Activated naive CD4-positive, alpha-beta T cell treated with anti-CD3 and anti-CD28 coated beads, Interleukin-2, amount 50 U/mL, for 72 hours (primary cell): ENCODE measurements around the gene DLGAP1. TPM values are rescaled to one million over a fixed set of nuclear protein-coding genes. Genes with fewer than 3 reads are reported as not detected.
"Not testable (repeated sequence)": the region's sequence is repeated elsewhere in the genome, so short reads cannot be mapped to it uniquely, and the experiment has no call there.

Experiments used
- ATAC-seq, 2 donors: fragments of 150-1000 bp; cut with Tn5 transposase; 2 replicates each; pipeline ENCODE4 v1.10.0; 2021; ENCODE audit warnings: mild to moderate bottlenecking in 2 of 2, moderate library complexity in 2 of 2
- DNase-seq, 2 donors: peaks; one replicate each; pipeline ENCODE4 v3.0.0; 2021 to 2022; ENCODE audit warnings: low spot score in 2 of 2
- H3K27ac Mint-ChIP-seq, 2 donors: one replicate each; pipeline ENCODE4 v1.8.0; 2022; ENCODE audit warnings: mild to moderate bottlenecking in 2 of 2, mixed read lengths in 2 of 2
- H3K36me3 Mint-ChIP-seq, 2 donors: one replicate each; pipeline ENCODE4 v1.8.0; 2022; ENCODE audit warnings: mixed read lengths in 2 of 2
- H3K9me3 Mint-ChIP-seq, 2 donors: one replicate each; pipeline ENCODE4 v1.8.0; 2022; ENCODE audit warnings: mixed read lengths in 2 of 2
- total RNA-seq, 2 donors: library from RNA; stranded (reverse); gene quantifications; one replicate each; pipeline ENCODE4 v1.2.3, GENCODE V29; 2022

The DLGAP1 gene
- total RNA-seq, 2 donors from 2014 or later = not detected

- Mint-ChIP-seq H3K36me3 (no peaks in the 10 kb centered on the region), H3K27ac (no peak overlapping the region), H3K9me3 (no peaks in the 10 kb centered on the region)
- DNase-seq = no peak
- no peak for ATAC-seq
Measured at GRCh38 chr18:4040391-4041092, 414.6 kb downstream of the DLGAP1 start.

GRCh38 chr18:4035521-4035920 lies 419.6 kb downstream of the DLGAP1 start:
- no peak for ATAC-seq
- no peak for DNase-seq
- no peaks in the 10 kb centered on the region for H3K9me3 Mint-ChIP-seq
- H3K27ac Mint-ChIP-seq = no peak overlapping the region
- no peaks in the 10 kb centered on the region for H3K36me3 Mint-ChIP-seq

DNA sequence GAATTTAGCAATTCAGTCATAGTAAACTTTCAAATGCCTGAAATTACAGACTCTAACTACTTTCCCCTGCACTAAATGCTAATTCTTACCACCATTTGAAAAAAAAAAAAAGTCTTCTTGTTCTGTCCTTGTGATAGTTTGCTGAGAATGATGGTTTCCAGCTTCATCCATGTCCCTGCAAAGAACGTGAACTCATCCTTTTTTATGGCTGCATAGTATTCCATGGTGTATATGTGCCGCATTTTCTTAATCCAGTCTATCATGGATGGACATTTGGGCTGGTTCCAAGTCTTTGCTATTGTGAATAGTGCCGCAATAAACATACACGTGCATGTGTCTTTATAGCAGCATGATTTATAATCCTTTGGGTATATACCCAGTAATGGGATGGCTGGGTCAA lies 420.3 kb downstream of the DLGAP1 start:
- H3K27ac Mint-ChIP-seq, H3K36me3 Mint-ChIP-seq, ATAC-seq: not testable (repeated sequence)

DNA sequence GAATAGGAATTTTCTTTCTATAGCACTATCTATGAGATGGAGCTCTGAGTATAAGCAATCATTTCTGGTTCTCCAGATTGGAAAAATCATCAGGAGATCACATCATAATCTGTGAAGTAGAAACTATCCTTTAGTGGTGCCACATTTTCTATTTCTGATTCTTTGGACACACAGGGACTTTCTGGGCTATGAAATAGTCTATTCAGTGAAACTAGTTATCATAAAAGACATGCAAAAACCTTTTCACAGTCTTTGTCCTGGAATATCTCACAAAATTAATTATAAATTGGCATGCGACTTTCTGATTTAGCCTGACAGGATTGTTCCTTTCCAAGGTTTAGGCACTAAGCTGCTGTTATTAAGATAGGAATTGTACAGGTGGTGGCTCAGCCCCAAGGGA lies 428.6 kb downstream of the DLGAP1 start:
- Mint-ChIP-seq H3K27ac (no peak overlapping the region), H3K9me3 (peaks cover 0 to 3% of the 10 kb centered on the region in 2 donors), H3K36me3 (no peaks in the 10 kb centered on the region)
- DNase-seq = no peak
- ATAC-seq = no peak

More for the DNA sequence above, 420.3 kb downstream of the DLGAP1 start:
- H3K9me3 Mint-ChIP-seq, DNase-seq: not testable (repeated sequence)

DNA sequence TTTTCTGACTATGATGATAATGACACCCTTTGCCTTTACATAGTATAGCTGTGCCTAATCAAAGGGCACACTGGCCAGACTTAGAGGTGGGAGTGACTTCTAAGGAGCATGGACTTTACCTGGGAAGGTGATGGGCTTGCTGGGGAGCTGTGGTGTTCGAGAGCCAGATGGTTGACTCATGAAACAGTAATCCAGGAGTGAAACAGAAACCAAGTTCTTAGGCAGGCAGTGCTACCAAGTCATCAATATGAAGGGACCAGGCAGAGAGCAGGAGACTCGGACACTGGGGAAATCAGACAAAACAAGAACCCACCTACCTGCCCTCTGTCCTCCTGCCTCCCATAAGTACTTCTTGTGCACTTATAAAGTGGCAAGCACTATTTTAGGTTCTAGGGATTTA lies 430.4 kb downstream of the DLGAP1 start:
- ATAC-seq (no peak), DNase-seq (no peak)
- Mint-ChIP-seq H3K27ac (no peak overlapping the region), H3K9me3 (peaks cover 0 to 3% of the 10 kb centered on the region in 2 donors), H3K36me3 (no peaks in the 10 kb centered on the region)

GRCh38 chr18:4022749-4023148 lies 432.4 kb downstream of the DLGAP1 start:
- H3K36me3 Mint-ChIP-seq, DNase-seq, H3K27ac Mint-ChIP-seq, ATAC-seq, H3K9me3 Mint-ChIP-seq: not testable (repeated sequence)

DNA sequence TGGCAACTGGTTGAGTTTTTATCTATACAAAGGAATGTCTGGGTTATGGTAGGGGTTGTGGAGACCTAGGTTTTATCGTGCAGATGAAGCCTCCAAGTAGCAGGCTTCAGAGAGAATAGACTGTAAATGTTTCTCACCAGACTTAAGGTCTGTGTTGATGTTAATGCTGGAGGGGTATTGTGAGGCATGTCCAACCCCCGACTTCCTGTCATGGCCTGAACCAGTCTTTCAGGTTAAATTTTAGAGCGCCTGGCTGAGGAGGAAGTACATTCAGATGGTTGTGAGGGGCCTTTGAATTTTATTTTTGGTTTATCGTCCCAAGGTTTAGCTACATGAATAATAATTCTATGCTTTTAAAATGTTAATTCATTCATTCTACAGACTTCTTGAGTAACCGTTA lies 435.1 kb downstream of the DLGAP1 start:
- no peak overlapping the region for H3K27ac Mint-ChIP-seq
- peaks cover 0 to 3% of the 10 kb centered on the region in 2 donors for H3K9me3 Mint-ChIP-seq

DNA sequence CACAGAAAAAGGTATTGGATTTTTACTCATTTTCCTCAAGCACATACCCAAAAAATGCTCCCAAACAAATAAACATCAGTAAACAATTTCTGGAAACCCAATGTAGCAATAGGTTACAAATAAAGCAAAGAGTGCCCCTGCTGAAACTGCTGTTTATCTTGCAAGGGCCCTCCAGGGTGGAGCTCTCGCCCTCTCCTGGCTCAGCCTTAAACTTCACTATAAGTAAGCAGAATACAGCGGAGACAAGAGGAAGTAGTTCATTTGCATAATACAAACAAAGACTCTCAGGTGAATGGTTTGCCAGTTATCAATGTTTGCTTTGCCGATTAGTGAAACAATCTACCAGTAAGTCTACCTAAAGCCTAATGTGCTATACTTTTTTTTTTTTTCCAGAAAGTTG lies 437.6 kb downstream of the DLGAP1 start:
- DNase-seq (no peak), ATAC-seq (no peak)
- Mint-ChIP-seq H3K36me3 (no peaks in the 10 kb centered on the region), H3K9me3 (peaks cover 0 to 3% of the 10 kb centered on the region in 2 donors), H3K27ac (no peak overlapping the region)

More for the DNA sequence above, 435.1 kb downstream of the DLGAP1 start:
- H3K36me3 Mint-ChIP-seq = no peaks in the 10 kb centered on the region
- DNase-seq (no peak), ATAC-seq (no peak)

DNA sequence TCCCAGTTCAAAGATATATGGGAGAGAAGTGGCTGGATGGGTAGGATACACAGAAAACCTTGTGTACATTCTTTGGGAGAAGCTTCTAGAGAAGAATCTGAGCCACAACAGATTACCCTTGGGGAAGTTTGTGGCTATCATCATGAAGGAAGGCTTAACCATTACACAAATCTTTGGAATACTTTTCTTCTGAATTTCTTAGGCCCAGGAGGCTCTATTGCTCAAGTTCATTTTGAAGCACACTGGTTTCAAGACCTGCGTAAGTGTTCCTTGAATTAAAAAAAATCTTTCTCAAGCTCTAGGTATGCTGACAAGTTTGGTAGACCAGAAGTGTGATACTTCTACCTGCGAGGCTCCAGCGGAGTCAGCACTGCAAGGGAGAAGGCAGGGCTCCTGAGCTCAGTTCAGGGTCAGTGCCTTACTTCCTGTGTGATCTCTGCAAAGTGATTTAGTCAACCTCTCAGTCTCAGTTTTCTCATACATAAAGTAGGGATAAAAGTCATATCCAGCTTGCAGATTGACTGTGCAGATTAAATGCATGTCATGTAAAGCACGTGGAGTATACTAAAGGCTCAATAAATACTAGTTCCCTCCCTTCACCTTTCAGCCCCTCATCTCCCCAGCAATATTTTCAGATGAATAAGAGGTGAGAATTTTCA lies 438.6 kb downstream of the DLGAP1 start:
- Mint-ChIP-seq H3K36me3 (no peaks in the 10 kb centered on the region), H3K27ac (peak overlapping the region in 1 of 2 donors; percentile 29), H3K9me3 (no peaks in the 10 kb centered on the region)
- DNase-seq (no peak), ATAC-seq (peak in 1 of 2 donors; percentile 95)

DNA sequence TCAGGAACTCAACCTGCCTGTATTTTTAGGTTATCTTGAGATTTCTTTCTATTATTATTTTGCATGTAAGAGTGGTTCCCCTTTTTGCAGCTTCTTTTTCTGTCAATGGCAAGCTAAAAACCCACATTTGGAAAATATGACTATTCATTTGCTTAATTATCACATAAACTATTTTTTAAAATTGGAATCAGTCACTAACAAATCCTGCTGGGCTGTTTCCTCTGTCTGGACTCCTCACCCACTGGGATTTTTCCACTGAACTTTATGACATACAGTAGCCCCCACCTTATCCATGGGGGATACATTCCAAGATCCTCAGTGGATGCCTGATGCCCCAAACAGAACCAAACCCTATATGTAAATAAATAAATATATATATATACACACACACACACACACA lies 447.3 kb downstream of the DLGAP1 start:
- Mint-ChIP-seq H3K27ac (no peak overlapping the region), H3K36me3 (no peaks in the 10 kb centered on the region), H3K9me3 (no peaks in the 10 kb centered on the region)
- no peak for ATAC-seq
- no peak for DNase-seq

DNA sequence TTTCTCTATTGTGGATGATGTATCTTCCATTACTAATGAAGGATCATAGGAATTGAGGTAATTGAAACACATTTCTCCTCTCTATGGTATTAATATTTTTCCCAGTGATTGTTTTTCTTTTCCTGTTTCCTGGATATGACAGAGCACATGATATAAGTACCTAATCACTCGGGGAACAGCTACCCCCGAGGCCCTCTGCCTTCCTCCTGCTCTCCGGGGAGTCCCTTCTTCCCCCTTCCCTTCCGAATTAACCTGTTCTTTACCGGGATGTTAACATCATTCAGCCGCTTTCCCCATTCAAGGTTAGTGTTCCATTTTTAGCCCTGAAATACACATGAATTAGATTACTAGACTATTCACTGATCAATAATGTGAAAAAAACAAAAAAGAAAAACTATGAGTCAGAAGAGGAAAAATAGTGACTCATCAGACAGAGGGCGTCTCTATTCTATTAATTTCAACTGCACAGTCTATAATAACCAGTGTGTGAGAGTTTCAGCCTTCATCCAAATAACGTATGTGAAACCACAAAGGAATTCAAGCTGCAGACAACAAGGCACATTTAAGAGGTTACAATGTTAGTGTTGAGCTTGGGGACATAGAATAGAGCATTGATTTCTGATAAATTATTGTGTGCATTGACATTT lies 450.8 kb downstream of the DLGAP1 start:
- Mint-ChIP-seq H3K9me3 (no peaks in the 10 kb centered on the region), H3K27ac (no peak overlapping the region), H3K36me3 (no peaks in the 10 kb centered on the region)
- no peak for DNase-seq
- ATAC-seq = peak in 1 of 2 donors; percentile 51

DNA sequence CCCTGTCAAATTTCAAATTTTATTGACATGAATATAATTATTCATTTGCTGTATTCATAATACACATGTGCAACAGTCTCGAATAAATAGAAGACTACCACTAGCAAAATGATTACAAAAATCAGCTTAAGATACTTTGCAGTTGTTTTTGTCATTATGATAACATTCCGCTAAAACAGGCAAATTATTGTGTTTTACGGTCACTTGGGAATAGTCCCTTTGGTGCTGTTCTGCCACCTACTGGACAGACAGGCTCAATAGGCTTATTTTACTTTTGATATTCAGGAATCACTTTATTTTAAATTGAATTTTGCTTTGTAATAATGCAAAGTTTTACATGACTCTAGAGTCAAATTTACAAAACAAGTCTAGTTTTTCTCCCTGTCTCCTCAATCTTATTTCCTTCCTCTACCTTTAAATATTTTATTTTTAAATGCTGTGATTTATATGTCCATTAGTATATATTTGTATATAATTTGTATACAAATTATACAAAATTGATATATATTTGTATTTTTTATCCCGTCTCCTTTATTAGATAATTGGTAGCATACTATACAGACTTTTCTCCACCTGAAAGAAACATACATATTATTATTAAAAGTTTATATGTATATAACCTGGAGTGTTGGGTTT lies 456.3 kb downstream of the DLGAP1 start:
- H3K36me3 Mint-ChIP-seq = no peaks in the 10 kb centered on the region
- no peak for DNase-seq
- ATAC-seq = no peak
- no peak overlapping the region for H3K27ac Mint-ChIP-seq
- no peaks in the 10 kb centered on the region for H3K9me3 Mint-ChIP-seq

GRCh38 chr18:3995476-3996102 lies 459.5 kb downstream of the DLGAP1 start:
- peak in 1 of 2 donors; percentile 60 for DNase-seq
- peak; percentile 59 to 69 for ATAC-seq
- no peaks in the 10 kb centered on the region for H3K36me3 Mint-ChIP-seq
- no peaks in the 10 kb centered on the region for H3K9me3 Mint-ChIP-seq
- H3K27ac Mint-ChIP-seq = no peak overlapping the region

DNA sequence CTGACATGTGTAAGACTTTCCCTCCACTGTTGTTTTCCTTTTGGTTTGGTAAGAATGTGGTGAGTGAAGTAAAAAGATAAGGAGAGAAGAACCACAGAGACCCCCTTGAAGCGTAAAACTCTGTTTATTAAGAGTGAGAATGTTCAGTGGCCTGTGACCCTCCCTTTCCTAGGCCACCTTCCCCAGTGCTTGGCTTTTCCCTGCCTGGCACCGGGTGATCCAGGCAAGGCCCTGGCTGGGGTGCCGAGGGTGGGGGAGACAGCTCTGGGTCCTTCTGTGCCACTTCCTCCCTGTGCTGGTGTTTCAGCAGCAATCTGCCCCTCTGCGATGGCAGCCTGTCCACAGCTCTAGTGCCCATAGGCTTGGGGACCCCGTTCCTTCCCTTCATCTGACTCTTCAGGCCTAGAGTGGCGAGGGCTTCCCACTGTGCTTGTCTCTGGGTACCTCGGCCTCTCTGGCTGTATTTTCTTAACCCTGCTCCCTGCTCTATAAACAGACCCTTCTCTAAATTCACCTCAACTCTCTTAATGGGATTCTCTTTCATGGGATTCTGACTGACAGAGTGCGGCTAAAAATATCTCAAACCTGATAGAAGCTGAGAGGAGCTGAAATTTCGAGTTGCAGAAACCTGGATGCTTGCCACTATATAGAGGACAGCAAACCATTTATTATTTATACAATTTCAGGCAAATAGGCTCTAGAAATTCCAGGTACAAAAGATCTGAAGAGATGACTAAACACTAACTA lies 461.0 kb downstream of the DLGAP1 start:
- DNase-seq = no peak
- Mint-ChIP-seq H3K9me3 (no peaks in the 10 kb centered on the region), H3K27ac (no peak overlapping the region), H3K36me3 (no peaks in the 10 kb centered on the region)
- ATAC-seq = no peak

DNA sequence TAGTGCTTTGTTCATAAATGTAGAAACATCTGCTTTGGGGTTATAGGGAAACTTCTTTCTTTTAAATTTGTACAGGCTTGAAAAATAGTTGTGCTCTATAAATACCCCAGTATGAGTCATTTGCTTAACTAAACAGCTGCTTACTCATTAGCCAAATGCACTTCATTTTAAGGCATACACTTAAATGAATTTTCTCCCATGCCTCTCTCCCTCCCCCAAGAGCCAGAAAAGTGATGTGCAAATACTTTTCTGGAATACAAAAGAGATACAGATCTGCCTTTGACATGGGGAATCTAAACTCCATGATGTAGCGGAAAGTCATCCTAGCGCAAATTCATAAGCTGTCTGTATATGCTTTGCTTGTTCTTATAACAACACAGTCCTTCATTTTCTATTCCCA lies 469.4 kb downstream of the DLGAP1 start:
- ATAC-seq = no peak
- no peak overlapping the region for H3K27ac Mint-ChIP-seq

GRCh38 chr18:3985020-3985419 lies 470.1 kb downstream of the DLGAP1 start:
- Mint-ChIP-seq H3K36me3 (no peaks in the 10 kb centered on the region), H3K9me3 (peaks cover 0 to 5% of the 10 kb centered on the region in 2 donors), H3K27ac (peak overlapping the region; percentile 13 to 45)
- ATAC-seq (no peak), DNase-seq (no peak)

More for the DNA sequence above, 469.4 kb downstream of the DLGAP1 start:
- Mint-ChIP-seq H3K9me3 (peaks cover 0 to 5% of the 10 kb centered on the region in 2 donors), H3K36me3 (no peaks in the 10 kb centered on the region)
- DNase-seq = no peak
